ENCODE results near the gene GLCE.
"Not testable (repeated sequence)": the region's sequence is repeated elsewhere in the genome, so short reads cannot be mapped to it uniquely, and the experiment has no call there.

Gene GLCE

DNA sequence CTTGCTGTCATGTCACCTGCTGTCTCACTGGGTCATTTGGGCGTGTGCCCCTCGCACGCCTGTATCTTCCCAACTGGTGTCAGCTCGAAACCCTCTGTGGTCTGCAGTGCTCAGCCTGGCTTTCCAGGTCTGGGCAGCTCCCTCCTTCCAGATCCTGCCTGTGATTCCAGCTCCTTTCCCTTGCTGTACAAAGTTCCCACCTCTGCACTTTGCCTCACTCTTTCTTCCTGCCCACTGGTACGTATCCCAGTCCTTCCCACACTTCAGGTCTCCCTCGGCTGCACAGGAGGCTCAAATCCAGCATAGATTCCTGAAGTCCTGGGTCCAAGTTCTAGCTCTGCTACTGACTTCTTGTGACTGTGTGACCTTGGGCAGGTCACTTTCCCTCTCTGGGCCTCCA, 136.2 kb downstream of the GLCE start:
- in situ Hi-C loops (cut with MboI; ENCODE audit: low sequenced_read_pairs) = no loop called here

DNA sequence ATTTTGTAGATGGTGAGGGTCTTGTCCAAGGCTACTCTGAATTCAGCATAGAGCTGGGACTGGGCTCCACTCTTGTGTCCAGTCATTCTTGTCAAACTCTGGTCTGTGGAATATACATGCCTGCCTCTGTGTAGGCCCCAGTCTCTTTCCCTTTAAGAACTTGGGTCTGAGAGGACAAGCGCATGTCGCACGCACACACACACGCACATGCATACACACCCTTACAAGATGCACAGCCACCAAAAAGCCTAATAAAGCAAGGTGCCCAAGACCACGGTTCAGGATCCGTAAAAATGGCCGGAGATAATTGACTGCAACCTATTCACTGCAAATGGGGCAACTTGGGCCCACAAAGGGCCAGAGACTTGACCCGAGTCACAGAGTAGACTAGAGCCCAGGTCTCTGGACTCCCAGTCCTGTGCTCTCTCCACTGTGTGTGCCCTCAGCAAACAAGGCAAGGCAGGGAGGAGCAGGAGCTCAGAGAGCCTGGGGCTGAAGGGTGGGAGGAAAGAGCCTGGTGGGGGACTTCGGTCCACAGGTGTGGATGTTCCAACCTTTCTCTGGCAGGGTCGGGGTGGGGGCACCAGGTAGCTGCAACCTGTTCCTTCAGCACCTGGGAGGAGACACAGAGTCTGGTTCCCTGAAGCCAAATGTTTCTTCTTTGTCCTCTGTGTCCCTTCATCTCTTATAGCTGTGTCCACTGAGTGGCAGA, 137.4 kb downstream of the GLCE start:
- in situ Hi-C loops (cut with MboI; ENCODE audit: low sequenced_read_pairs) = no loop called here

DNA sequence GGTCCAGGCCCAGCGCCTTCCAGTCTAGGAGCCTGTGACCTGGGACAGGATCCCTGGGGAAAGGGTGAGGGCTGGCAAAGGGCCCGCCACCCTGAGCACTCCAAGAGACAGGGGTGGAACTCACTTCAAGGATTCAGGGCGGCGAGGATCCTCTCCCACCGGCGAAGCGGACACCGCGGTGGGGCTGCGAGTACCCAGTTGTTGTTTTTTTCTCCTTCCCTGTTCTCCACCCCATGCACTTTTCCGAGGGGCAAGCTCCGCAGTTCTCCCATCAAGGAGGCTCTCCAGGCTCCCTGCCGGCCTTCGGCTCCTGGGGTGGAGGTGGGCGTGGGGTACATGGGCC, 137.9 kb downstream of the GLCE start:
- in situ Hi-C loops (cut with MboI; ENCODE audit: low sequenced_read_pairs) = no loop called here

DNA sequence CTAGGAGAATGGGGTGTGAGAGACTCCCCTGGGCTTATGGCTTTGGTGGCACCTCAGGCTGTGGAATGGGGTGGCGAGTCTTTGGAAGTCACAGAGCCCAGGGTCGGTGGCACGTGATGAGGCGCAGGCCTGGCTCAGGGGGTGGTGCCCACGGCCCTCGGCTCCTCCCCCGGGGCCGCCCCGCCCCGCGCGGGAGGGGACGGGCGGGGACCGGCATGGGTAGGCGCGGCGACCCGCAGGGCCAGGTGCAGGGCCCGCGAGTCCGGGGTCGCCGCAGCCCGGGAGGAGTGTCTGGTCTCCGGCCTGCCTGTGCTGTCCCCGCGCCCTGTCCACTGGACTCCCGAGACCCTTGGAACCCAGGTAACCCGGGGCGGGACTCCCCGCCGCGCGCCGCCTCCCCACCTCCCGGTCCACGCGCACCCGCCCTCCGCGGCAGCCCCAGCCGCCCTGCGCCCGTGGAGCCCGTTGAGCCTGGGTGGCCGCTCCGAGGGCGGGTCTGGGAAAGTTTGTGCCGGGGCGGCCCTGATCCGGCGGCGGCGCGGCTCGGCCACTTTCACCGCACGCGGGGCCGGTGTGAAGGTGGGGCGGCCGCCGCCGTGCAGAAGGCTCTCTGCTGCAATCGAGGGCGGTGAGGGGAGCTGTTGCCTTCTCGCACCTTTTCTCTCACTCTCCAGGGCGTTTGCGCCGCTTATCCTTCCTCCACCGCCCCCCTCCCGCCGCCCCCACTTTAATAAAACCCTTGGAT, 138.4 kb downstream of the GLCE start, which contains the start of gene PAQR5:
Gene PAQR5, plus strand, starts transcription at position 216 of the 745 bp plus-strand sequence. CDS start 61,169 bp downstream, outside the sequence.
- in situ Hi-C loops (cut with MboI; ENCODE audit: low sequenced_read_pairs) = no loop called here

- in situ Hi-C loops (cut with MboI; ENCODE audit: low sequenced_read_pairs) = no loop called here
These were observed 139.0 kb downstream of the GLCE start for GRCh38 chr15:69299451-69299886.

- in situ Hi-C loops (cut with MboI; ENCODE audit: low sequenced_read_pairs) = no loop called here
These were observed 139.6 kb downstream of the GLCE start for GRCh38 chr15:69299943-69300588.

DNA sequence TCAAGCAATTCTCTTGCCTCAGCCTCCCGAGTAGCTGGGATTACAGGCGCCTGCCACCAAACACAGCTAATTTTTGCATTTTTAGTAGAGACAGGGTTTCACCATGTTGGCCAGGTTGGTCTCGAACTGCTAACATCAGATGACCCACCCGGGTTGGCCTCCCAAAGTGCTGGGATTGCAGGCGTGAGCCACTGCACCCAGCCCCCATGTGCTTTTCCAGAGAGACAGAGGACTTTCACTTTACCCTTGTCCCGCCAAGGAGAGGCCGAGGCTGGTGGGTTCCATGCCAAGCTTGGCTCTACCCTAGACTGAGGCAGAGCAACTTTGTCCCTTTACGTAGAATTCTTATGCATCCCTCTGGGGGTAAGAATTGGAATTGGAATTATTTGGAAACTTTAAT, 140.7 kb downstream of the GLCE start:
- in situ Hi-C loops (cut with MboI; ENCODE audit: low sequenced_read_pairs) = not testable (repeated sequence)

GRCh38 chr15:69302087-69302486, 141.7 kb downstream of the GLCE start:
- in situ Hi-C loops (cut with MboI; ENCODE audit: low sequenced_read_pairs) = not testable (repeated sequence)

DNA sequence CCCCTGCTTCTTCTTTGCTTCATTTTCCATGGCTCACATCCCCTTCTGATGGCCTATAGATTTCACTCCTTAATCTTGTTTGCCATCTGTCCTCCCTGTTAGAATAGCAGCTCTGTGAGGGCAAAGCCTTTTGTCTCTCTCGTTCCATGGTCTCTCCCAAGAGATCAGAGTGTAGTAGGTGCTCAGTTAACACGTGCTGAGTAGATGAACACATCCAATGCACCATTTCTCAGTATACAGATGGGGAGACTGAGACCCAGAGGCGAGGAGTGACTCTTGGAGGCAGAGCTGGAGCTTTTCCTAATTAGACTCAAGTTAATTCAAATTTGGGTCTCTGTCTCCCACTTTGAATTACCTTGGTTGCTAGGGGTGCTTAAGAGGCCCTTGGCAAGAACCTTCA, 142.5 kb downstream of the GLCE start:
- in situ Hi-C loops (cut with MboI; ENCODE audit: low sequenced_read_pairs) = no loop called here

DNA sequence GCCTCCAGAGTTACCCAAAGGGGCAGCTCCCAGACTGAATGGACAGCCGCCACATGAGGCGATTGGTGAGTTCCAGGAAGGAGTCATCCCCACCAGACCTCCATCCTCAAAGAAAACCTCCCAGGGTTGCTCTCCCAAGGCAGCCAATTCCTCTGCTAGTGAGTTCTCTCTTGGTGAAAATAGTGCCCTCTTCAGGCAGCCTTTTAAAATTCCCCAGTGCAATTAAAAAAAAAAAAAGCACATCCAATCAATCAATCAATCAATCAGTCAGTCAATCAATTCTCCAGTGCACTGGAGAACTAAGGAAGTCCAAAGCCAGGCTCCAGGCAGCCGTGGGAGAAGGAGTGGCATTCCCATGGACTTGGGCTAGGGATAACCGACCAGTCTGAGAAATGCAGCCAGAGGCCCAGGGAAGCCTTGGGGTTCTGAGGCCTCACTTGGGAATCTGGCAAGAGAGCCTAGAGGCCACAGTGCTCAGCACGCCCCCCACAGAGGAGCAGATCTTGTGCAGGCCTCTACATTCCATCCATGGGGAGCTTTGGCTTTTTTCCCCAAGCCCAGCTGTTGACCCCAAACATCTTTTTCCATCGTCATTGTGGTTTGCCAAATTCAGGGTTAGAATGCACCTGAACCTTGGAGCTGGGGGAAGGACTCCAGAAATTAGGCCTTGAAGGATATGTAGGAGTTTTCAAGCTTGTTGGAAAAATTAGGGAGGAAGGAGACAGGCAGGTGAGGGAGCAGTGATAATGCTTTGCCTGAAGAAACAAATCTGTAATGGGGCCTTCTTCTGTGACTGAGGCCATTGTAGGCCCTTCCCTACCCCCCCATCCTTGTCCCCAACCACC, 143.1 kb downstream of the GLCE start:
- in situ Hi-C loops (cut with MboI; ENCODE audit: low sequenced_read_pairs) = no loop called here

DNA sequence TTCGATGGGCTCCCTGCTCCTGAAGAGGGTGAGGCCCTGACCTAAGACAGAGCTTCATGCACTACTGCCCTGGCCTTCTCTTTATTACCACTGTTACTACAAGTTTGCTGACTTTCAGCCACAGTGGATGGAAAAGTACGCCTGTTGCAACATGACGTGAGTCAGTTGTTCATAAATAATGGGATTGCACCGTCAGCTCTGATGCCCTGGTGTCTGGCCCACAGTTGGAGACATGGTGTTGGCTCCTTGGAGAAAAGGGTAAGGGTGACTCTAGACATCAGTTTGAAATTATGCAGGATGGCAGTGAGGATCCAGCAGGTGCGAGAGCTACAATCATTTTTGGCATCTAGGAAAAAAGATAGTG, 143.7 kb downstream of the GLCE start:
- in situ Hi-C loops (cut with MboI; ENCODE audit: low sequenced_read_pairs) = no loop called here

- in situ Hi-C loops (cut with MboI; ENCODE audit: low sequenced_read_pairs) = no loop called here
These were observed 144.9 kb downstream of the GLCE start for GRCh38 chr15:69305204-69305931.

- in situ Hi-C loops (cut with MboI; ENCODE audit: low sequenced_read_pairs) = no loop called here
These were observed 145.6 kb downstream of the GLCE start for GRCh38 chr15:69305933-69306568.

DNA sequence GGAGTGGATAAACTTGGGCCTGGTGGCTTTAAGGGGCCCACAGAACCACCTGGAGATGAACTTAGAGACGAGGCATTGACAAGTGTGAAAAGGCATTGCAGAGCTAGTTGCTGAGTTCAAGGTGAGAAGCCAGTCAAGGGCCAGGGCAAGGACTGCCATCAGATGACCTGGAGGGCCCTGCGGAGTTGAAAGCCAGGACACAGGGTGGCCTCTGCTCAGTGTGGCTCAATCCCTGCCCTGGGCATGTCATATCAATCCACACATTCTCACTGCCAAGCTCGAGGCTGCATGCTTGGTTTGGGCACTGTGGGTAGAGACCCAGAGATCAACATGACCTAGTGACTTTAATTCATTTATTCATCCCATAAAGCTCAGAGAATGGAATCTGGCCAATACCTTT, 147.5 kb downstream of the GLCE start:
- in situ Hi-C loops (cut with MboI; ENCODE audit: low sequenced_read_pairs) = no loop called here

- in situ Hi-C loops (cut with MboI; ENCODE audit: low sequenced_read_pairs) = no loop called here
These were observed 148.5 kb downstream of the GLCE start for GRCh38 chr15:69308949-69309348.

DNA sequence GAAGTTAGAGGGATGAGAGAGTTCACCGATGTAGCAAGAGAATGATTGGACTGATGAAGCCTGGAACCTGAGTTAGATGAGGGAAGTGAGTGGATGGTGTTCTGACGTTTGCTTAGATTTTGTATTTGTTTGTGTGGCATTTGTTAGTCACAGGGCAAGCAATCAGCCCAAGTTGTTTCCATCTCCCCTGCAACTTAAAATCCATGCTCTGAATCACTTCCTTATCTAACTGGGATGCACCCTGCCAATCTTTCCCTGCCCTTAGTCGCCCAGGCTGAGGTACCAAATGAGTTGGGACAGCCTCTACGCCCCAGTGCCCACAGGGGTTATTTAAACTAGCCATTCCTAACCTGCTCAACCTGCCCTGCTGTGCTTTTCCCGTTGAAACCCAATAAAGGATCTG, 150.9 kb downstream of the GLCE start:
- in situ Hi-C loops (cut with MboI; ENCODE audit: low sequenced_read_pairs) = no loop called here

- in situ Hi-C loops (cut with MboI; ENCODE audit: low sequenced_read_pairs) = no loop called here
These were observed 153.1 kb downstream of the GLCE start for GRCh38 chr15:69313432-69314000.

- in situ Hi-C loops (cut with MboI; ENCODE audit: low sequenced_read_pairs) = no loop called here
These were observed 153.7 kb downstream of the GLCE start for GRCh38 chr15:69314131-69314530.

- in situ Hi-C loops (cut with MboI; ENCODE audit: low sequenced_read_pairs) = no loop called here
These were observed 154.3 kb downstream of the GLCE start for GRCh38 chr15:69314736-69315135.
